ENCODE measurements around the gene PIGQ. TPM values are rescaled to one million over a fixed set of nuclear protein-coding genes. Genes with fewer than 3 reads are reported as not detected.

PIGQ gene
- total RNA-seq, 1 experiment from 2014 or later: 83.5 TPM

DNA sequence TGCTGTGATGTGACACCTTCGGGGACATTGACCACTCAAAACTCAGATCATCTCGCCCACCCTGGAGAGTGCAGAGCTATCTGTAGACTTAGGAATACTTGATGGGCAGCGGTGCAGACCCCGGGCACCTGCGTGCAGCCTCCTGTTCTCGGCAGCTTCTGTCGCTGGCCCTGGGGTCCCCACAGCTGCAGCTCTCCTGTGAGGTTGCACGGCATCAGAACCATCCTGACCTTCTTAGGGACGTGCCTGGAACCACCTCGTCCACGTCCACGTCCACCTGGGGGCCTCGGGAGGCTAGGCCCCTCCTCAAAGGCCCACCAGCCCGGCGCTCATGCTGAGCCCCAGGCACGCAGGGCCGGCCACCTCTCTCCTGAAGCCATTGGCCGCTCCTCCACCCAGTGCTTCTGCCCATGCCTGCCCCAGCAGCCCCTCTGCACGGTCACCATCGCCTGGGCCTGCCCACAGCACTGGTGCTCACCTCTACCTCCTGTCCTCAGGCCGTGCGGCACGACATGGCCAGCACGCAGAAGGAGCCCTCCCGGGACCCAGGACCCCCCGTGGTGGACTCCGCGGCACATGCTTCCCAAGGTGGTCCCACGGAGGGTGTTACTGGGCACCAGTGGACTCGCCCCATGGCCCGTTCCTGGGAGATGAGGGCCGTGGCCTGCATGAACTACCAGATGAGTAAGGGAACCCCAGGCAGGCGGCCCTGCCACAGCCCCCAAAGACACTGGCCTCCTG, 58.7 kb downstream of the PIGQ start:
- Histone ChIP-seq H3K9me3 (ENCODE audit: control insufficient read depth, insufficient read depth, low read depth, low read length) (no peaks in the 10 kb centered on the region), H3K27ac (ENCODE audit: low read length) (peak overlapping the region; percentile 61; the same call in 1 of the 2 replicates), H3K4me1 (ENCODE audit: control insufficient read depth, insufficient read depth, low read length) (peaks cover 62% of the 10 kb centered on the region), H3K36me3 (ENCODE audit: control insufficient read depth, insufficient read depth, low read length) (no peaks in the 10 kb centered on the region), H3K27me3 (ENCODE audit: control insufficient read depth, insufficient read depth, low read length) (no peaks in the 10 kb centered on the region), H3K4me3 (ENCODE audit: low read depth in 2 of 2, low read length in 2 of 2) (no peak overlapping the region)
- no TSS peak for BruUV-seq (replicated peaks)
- ChIA-PET CTCF (interaction anchor here (0.5 kb wide), 1 partner anchor 89 kb away, joined by 3 read pairs; no protein-coding TSS in a partner anchor), POLR2A (no interaction called here)
- no peak for ATAC-seq
- intact Hi-C loops (cut with micrococcal nuclease; ENCODE audit: unreplicated experiment) (no loop called here), in situ Hi-C loops (cut with HindIII; ENCODE audit: low pct_unique_long_range_greater_than_20kb, low sequenced_read_pairs) (no loop called here)
- 0 out of 2 replicates have a peak, but pooled peaks have one; percentile 0 for TF ChIP-seq POLR2AphosphoS5 (IDR thresholded peaks at IDR 0.05; ENCODE audit: low read depth, low read length)
- TF ChIP-seq, protein P1, sequence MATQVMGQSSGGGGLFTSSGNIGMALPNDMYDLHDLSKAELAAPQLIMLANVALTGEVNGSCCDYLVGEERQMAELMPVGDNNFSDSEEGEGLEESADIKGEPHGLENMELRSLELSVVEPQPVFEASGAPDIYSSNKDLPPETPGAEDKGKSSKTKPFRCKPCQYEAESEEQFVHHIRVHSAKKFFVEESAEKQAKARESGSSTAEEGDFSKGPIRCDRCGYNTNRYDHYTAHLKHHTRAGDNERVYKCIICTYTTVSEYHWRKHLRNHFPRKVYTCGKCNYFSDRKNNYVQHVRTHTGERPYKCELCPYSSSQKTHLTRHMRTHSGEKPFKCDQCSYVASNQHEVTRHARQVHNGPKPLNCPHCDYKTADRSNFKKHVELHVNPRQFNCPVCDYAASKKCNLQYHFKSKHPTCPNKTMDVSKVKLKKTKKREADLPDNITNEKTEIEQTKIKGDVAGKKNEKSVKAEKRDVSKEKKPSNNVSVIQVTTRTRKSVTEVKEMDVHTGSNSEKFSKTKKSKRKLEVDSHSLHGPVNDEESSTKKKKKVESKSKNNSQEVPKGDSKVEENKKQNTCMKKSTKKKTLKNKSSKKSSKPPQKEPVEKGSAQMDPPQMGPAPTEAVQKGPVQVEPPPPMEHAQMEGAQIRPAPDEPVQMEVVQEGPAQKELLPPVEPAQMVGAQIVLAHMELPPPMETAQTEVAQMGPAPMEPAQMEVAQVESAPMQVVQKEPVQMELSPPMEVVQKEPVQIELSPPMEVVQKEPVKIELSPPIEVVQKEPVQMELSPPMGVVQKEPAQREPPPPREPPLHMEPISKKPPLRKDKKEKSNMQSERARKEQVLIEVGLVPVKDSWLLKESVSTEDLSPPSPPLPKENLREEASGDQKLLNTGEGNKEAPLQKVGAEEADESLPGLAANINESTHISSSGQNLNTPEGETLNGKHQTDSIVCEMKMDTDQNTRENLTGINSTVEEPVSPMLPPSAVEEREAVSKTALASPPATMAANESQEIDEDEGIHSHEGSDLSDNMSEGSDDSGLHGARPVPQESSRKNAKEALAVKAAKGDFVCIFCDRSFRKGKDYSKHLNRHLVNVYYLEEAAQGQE (IDR thresholded peaks at IDR 0.05; ENCODE audit: insufficient read depth in 1 of 2, low read depth in 2 of 2, low read length in 1 of 2): no peak
- DNase-seq (ENCODE audit: low read depth, low spot score): no peak

GRCh38 chr16:629185-629832, 59.5 kb downstream of the PIGQ start:
- no TSS peak for BruUV-seq (replicated peaks)
- H3K4me3 ChIP-seq (ENCODE audit: low read depth in 2 of 2, low read length in 2 of 2): no peak overlapping the region
- H3K27me3 ChIP-seq (ENCODE audit: control insufficient read depth, insufficient read depth, low read length): no peaks in the 10 kb centered on the region
- H3K27ac ChIP-seq (ENCODE audit: low read length): peak overlapping the region; percentile 61
- peak; percentile 9 for ATAC-seq
- H3K9me3 ChIP-seq (ENCODE audit: control insufficient read depth, insufficient read depth, low read depth, low read length): no peaks in the 10 kb centered on the region
- no peaks in the 10 kb centered on the region for H3K36me3 ChIP-seq (ENCODE audit: control insufficient read depth, insufficient read depth, low read length)
- POLR2A ChIA-PET: no interaction called here
- CTCF ChIA-PET: no interaction called here
- intact Hi-C loops (cut with micrococcal nuclease; ENCODE audit: unreplicated experiment) (no loop called here), in situ Hi-C loops (cut with HindIII; ENCODE audit: low pct_unique_long_range_greater_than_20kb, low sequenced_read_pairs) (no loop called here)
- H3K4me1 ChIP-seq (ENCODE audit: control insufficient read depth, insufficient read depth, low read length): peaks cover 55% of the 10 kb centered on the region
- no peak for DNase-seq (ENCODE audit: low read depth, low spot score)
- TF ChIP-seq POLR2AphosphoS5 (IDR thresholded peaks at IDR 0.05; ENCODE audit: low read depth, low read length): no peak
- no peak for TF ChIP-seq TCF7L2 (IDR thresholded peaks at IDR 0.05; ENCODE audit: low read depth, low read length)
- TF ChIP-seq, protein P1 (IDR thresholded peaks at IDR 0.05; ENCODE audit: insufficient read depth in 1 of 2, low read depth in 2 of 2, low read length in 1 of 2): no peak
- no peak for TF ChIP-seq CTCF (IDR thresholded peaks at IDR 0.05)
- no peak for TF ChIP-seq SIN3A (IDR thresholded peaks at IDR 0.05; ENCODE audit: borderline replicate concordance, insufficient read depth, low read depth, low read length)
